Tongue (tissue), 2 donors: ENCODE data around the gene SERPINB2. TPM values are rescaled to one million over a fixed set of nuclear protein-coding genes. Genes with fewer than 3 reads are reported as not detected.
"Not testable (repeated sequence)": the region's sequence is repeated elsewhere in the genome, so short reads cannot be mapped to it uniquely, and the experiment has no call there.

Experiments
- DNase-seq: peaks from one replicate; pipeline ENCODE4 v3.0.0-alpha.2; 2015
- total RNA-seq: library from RNA; depleted of rRNA; stranded (reverse); fragments of >200 nt; gene quantifications from one replicate; pipeline ENCODE4 v1.2.3, GENCODE V29; 2014

The SERPINB2 gene
- total RNA-seq, 1 donor from 2014 or later: 9.7 TPM

GRCh38 chr18:63889626-63890025 is 2.1 kb downstream of the SERPINB2 start:
- no peak for DNase-seq

GRCh38 chr18:63890237-63890949 is 2.9 kb downstream of the SERPINB2 start:
- DNase-seq: no peak

GRCh38 chr18:63890950-63891304 is 3.4 kb downstream of the SERPINB2 start:
- peak; percentile 37 for DNase-seq

- DNase-seq: no peak
Observed at GRCh38 chr18:63892566-63892965, 5.1 kb downstream of the SERPINB2 start.

GRCh38 chr18:63894106-63894772 is 6.7 kb downstream of the SERPINB2 start:
- DNase-seq: no peak

- no peak for DNase-seq
Observed at GRCh38 chr18:63895190-63895589, 7.7 kb downstream of the SERPINB2 start.

GRCh38 chr18:63897072-63897471 is 9.6 kb downstream of the SERPINB2 start:
- no peak for DNase-seq

GRCh38 chr18:63899206-63899605 is 11.7 kb downstream of the SERPINB2 start:
- no peak for DNase-seq

- DNase-seq: no peak
Observed at GRCh38 chr18:63903851-63904570, 16.5 kb downstream of the SERPINB2 start.

GRCh38 chr18:63904694-63905093 is 17.2 kb downstream of the SERPINB2 start:
- no peak for DNase-seq

- no peak for DNase-seq
Observed at GRCh38 chr18:63905361-63905760, 17.9 kb downstream of the SERPINB2 start.

GRCh38 chr18:63906056-63906455 is 18.6 kb downstream of the SERPINB2 start:
- DNase-seq: no peak

- peak; percentile 37 for DNase-seq
Observed at GRCh38 chr18:63907664-63908063, 20.2 kb downstream of the SERPINB2 start, which contains the start of gene SERPINB10. Gene SERPINB10 (plus strand): TSS chr18:63907958. CDS start chr18:63915511, 7,553 bp downstream.

- DNase-seq: no peak
Observed at GRCh38 chr18:63908858-63909257, 21.4 kb downstream of the SERPINB2 start.

- peak; percentile 17 for DNase-seq
Observed at GRCh38 chr18:63909870-63910269, 22.4 kb downstream of the SERPINB2 start.

- DNase-seq: no peak
Observed at GRCh38 chr18:63917817-63918216, 30.3 kb downstream of the SERPINB2 start.

GRCh38 chr18:63922049-63922448 is 34.5 kb downstream of the SERPINB2 start:
- DNase-seq: no peak

GRCh38 chr18:63924551-63924950 is 37.0 kb downstream of the SERPINB2 start:
- no peak for DNase-seq

GRCh38 chr18:63928331-63928730 is 40.8 kb downstream of the SERPINB2 start:
- DNase-seq: no peak

GRCh38 chr18:63929369-63929768 is 41.9 kb downstream of the SERPINB2 start:
- DNase-seq: not testable (repeated sequence)

- DNase-seq: no peak
Observed at GRCh38 chr18:63930773-63931354, 43.4 kb downstream of the SERPINB2 start.

GRCh38 chr18:63936156-63936931 is 48.8 kb downstream of the SERPINB2 start:
- DNase-seq: peak; percentile 84
